Measurements from ENCODE around the gene SLC23A3. TPM values are rescaled to one million over a fixed set of nuclear protein-coding genes. Genes with fewer than 3 reads are reported as not detected.

Gene SLC23A3, protein sequence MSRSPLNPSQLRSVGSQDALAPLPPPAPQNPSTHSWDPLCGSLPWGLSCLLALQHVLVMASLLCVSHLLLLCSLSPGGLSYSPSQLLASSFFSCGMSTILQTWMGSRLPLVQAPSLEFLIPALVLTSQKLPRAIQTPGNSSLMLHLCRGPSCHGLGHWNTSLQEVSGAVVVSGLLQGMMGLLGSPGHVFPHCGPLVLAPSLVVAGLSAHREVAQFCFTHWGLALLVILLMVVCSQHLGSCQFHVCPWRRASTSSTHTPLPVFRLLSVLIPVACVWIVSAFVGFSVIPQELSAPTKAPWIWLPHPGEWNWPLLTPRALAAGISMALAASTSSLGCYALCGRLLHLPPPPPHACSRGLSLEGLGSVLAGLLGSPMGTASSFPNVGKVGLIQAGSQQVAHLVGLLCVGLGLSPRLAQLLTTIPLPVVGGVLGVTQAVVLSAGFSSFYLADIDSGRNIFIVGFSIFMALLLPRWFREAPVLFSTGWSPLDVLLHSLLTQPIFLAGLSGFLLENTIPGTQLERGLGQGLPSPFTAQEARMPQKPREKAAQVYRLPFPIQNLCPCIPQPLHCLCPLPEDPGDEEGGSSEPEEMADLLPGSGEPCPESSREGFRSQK
- total RNA-seq (2014; rRNA removed; shearing (Covaris generic)): 0.59 TPM in 1 of 2 replicates, not detected in the other

DNA sequence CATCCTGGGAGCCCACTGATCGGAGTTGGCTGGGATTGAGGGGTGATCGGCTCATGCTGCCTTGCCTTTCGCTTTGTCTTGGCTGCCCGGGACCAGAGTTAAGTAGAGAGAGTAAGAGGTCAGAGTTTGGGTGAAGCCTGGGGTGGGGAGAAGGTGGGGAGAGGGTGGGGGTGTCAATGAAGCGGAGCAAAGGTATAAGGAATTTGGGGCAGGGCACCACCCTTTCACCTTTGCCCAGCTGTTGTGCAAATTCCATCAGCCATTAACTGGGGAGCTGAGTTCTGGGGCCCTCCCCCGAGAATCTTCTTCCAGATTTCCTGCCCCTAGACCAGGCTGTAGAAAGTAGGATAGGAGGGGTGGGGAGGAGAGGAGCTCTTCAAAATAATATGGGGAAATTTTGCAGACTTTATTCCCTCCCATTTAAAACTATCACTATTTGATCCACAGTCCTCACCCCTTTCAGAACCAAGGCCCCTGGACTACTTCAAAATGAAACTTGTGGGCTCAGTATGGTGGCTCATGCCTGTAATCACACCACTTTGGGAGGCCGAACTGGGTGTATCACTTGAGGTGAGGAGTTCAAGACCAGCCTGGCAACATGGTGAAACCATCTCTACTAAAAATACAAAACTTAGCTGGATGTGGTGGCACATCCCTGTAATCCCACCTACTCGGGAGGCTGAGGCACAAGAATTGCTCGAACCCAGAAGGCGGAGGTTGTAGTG lies at the start of gene SLC23A3:
Gene SLC23A3 (minus strand): TSS at position 100 of the 725 bp plus-strand sequence. CDS start 45 bp downstream, at position 55.
- DNase-seq (ENCODE audit: low read depth): no peak

DNA sequence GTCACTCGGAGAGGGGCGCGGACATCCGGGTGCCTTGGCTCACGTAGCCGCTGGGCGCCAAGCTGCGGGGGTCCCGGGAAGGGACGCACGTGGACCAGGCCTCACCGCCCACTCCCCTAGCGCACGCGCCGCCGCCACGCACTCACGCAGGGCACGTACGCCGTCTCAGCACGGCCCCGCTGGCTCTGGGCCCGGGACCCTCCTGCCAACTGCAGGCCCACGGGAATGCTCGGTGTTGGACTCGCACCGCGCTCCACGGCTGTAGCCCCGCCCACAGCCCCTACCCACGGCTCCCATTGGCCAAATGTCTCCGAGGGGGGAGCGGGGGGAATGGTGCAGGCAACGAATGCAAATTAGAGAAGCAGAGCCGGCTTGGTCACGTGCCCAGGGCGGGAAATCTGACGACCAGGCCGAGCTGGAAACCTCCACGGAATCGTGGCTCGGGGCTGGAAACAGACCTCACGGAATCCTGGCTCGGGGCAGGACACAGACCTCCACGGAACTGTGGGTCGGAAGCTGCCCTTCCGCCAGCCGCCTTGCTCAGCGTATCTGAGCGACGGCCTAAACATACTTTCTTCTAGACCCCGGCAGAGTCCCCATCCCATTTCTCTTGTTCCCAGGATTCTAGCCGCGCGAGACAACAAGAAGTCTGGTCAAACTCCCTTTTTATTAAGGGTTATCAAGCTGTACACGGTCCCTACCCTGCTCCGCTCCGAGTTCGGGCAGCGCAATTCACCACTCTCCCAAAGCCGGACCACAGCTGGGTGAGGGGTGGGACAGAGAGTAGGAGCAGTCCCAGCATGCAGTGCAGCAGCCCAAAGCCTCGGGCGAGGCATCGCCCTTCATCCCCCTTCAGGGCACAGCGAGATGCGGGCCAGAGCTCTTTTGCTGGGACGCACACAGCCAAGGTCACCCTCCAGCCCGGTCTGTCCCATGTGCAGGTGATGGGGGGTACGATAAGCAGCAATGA lies 49.2 kb upstream of the SLC23A3 start, which contains the start of gene ABCB6:
Gene ABCB6 (minus strand): TSS at position 227 of the 970 bp plus-strand sequence. CDS start 285 bp downstream, outside the sequence.
- peak; percentile 95 for DNase-seq (ENCODE audit: low read depth)

DNA sequence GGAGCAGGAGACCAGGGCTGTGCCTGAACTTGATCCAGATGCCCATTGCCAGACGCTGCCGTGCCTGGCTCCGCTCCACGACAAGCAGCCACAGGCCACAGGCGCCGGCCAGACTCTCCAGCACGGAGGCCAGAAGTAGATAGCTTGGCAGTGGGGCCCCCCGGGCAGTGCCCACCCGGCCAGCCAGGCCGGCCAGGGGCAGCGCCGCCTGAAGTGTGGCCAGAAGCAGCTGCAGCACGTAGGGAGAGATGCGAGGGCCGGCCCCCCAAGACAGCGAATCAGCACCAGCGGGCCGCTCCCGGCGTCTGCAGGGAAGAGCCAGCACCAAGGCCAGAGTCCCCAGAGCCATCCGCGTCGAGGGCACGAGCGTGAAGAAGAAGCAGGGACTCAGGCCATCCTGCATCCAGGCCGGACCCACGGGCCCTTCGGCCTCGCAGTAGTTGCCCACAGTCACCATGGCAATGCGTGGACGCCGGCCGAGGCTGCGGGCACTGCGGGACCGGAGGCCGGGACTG lies 48.4 kb upstream of the SLC23A3 start:
- no peak for DNase-seq (ENCODE audit: low read depth)

DNA sequence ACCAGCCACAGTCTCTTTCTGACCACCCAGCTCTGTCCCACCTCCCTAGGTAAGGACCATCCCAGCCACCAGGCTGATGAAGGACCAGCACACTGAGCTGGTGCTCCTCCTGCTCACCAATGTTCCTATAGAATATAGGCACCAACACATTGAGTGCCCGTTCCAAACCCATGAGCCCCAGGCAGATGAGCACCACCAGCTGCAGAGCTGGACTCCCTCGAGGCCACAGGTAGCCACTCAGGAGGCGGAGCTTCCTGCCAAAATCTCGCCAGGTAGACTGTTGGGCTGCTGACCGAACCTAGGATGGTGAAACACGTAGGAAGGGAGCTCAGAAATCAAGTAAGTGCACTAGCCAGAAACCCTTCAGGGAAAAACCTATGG lies 46.7 kb upstream of the SLC23A3 start:
- no peak for DNase-seq (ENCODE audit: low read depth)

DNA sequence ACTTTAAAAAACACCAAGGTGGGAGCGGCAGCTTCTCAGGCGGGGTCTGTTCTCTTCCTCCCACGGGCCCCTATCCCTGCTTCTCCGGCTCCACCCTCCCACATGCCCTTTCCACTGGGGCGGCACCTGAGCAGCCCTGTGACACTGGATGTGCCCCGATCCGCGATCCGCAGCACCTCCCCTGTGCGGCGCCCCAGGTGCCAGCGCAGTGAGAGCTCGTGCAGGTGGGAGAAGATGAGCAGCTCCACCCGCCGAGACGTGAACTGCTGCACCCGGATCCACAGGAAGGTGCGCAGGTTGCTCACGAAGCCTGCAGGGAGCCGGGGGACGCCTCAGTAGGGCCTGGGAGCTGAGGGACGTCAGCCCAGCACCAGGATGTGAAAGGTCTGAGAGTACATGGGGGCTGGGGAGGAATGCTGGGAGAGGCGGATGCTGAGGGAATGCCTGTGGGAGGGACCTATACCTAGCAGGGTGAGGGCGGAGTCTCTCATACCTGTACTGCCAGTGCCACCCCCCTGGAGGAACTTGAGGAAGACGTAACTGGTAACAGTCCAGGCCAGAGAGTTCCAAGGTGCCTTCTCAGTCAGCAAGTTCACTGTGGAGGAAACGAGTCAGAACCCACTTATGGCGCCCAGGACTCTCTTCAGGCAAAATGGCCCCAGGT lies 46.2 kb upstream of the SLC23A3 start:
- DNase-seq (ENCODE audit: low read depth): no peak

DNA sequence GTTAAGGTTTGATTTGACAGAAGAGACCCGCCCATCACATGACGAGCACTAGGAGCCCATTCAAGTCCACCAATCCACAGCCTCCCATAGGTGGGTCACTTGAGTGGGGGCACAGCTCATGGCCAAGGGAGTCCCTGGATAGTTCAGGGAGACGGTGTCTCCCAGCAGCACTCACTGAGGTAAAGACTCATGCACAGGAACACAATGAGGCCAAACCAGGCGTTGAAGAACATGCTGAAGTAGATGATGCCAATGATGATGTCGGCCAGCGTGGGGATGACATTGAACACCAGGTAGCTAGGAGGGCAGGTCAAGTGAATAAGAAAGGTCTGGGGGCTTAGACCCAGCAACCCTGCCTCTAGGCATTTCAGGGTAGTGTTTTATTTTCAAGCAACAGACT lies 45.0 kb upstream of the SLC23A3 start:
- DNase-seq (ENCODE audit: low read depth): no peak

DNA sequence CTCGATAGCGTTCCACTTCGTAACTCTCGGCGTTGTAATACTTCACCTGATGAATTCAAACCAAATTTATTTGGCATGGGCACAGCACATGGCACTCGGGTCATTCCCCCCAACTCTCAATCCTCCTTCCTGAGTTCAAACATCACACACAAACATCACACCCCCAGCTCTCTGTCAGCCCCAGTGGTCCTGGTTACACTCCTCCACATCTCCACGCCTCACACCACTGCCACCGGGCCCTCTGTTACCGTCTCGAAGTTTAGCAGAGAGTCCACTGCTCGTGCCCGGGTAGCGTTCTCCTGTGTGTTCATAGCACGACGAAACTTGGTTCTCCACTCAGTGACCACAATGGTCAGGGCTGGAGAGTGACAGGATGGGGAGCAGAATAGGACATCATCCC lies 44.3 kb upstream of the SLC23A3 start:
- DNase-seq (ENCODE audit: low read depth): no peak

DNA sequence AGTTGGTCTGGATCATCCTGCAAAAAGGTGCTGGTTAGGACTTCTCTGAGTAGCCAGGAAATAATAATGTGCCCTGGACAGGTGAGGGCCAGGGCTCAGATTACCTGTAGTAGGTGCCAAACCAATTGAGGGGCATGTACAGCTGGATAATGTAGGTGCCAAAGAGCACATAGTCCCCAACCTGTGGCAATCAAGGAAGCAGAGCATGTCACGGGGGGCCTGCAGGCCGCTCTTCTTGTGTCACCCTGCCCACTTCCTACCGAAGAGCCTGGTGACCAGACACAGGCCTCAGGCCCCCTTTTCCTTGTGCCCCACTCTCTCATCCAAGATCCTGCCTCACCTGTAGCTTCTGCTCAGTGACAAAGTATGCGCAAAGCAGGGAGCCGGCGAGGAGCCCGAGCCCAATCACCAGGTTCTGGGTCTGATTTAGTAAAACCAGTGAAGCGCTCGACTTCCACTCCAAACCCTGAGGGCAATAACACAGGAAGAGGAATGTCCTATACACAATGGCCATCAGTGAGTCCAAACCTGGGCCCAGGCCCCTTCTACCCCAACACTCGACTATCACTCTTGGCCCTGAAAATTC lies 43.8 kb upstream of the SLC23A3 start:
- DNase-seq (ENCODE audit: low read depth): no peak

DNA sequence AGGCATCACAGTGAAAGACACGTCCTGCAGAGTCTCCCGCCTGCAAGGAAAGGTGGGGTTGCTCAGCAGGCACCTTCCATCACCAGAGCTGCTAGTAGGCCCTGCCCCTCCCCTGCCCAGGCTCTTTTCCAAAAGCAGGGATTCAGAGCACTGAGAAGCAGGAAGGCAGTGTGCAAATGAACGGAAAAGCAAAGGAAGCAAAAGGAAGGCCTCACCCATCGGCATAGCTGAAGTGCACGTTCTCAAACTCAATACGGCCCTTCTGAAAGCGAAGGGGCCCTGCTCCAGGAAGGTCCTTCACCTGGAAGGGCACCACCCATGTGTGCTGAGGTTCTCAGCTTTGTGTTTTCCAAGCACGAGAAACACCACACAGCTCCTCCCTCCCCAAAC lies 43.2 kb upstream of the SLC23A3 start:
- no peak for DNase-seq (ENCODE audit: low read depth)

DNA sequence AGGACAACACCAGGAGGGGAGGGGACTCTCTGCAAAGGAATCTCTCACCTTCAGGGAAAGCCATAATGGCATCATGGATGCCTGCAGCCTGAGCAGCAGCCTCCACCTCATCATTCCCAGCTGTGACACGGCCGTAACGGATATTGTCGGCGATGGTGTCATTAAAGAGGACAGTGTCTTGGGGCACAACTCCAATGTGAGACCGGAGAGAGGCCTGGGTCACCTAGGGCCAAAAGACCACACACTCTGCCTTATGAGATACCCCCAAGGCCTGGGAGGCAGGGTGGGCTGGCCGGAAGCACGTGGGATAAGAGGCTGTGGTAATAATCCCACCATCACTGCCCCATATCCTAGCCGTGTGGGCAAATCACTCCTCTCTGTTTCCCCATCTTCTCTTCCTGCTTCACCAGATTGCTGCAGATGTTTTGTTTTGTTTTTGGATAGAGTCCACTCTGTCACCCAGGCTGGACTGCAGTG lies 41.1 kb upstream of the SLC23A3 start:
- DNase-seq (ENCODE audit: low read depth): no peak

DNA sequence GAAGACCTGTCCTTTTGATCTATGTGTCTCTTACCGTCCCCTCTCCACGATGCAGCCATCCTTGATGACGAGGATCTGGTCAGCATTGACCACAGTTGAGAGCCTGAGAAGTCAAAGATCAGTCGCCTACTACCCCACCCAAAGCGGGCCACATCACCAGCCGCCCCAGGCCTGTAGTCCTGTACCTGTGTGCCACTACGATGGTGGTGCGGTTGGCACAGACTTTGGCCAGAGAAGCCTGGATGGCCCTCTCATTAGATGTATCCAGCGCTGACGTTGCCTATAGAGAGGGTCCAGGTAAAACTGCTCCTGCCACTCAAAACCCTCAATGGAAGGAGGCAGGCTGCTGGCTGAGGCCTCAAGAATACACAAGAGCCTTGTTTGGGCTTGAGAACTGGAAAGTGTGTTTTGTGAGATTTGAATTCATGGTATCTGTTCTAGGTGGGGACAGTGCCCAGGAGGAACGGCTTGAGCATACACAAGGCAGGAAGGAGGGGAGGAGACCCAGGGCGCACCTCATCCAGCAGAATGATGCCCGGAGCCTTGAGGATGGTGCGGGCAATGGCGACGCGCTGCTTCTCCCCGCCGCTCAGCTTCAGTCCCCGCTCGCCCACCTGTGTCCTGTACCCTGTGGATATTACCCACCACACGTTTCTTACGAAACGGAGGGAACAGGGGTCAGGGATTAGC lies 40.5 kb upstream of the SLC23A3 start:
- DNase-seq (ENCODE audit: low read depth): no peak

DNA sequence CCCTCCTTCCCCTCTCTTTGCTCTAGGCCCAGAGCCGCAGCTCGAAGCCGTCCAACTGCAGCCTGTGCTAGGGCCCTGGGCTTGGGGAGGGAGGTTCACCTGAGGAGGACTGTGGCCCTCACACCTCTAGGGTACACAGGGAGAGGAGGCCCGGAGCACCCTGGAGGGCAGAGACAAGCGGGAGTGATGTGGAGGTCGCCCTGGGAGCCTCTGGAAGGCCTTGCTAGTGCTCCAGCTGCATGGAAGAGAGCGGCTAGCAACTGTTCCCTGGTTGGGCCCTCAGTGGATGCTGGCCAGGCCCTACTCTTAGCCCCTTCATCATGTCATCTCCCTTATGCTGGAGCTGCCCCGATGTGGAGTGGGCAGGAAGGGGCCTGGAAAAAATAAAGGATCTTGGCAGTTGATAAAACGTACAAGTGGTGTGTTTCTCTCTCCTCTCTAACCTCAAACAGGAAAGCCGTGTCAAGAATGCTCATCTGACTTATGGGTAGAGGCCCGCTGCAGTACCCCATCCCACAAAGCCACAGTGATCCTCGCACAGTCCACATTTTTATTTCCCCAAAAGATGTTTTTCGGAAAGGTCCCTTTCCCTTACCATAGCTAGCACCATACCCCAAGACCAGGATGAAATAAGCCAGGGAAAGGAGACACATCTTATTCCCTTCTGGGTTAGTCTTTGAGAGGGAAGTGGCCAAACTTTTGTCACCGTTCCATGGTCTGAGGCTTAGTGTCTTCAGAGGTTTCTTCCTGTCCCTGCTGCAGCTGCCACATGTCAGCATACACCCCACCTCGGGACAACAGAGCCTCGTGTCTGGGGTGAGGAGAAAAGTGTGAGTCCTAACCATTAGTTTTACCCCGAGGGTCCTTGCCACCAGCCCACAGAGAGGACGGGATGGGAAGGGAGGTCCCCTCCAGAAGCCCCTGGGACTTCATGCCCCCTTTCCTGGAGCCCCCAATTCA lies 39.7 kb upstream of the SLC23A3 start:
- no peak for DNase-seq (ENCODE audit: low read depth)

DNA sequence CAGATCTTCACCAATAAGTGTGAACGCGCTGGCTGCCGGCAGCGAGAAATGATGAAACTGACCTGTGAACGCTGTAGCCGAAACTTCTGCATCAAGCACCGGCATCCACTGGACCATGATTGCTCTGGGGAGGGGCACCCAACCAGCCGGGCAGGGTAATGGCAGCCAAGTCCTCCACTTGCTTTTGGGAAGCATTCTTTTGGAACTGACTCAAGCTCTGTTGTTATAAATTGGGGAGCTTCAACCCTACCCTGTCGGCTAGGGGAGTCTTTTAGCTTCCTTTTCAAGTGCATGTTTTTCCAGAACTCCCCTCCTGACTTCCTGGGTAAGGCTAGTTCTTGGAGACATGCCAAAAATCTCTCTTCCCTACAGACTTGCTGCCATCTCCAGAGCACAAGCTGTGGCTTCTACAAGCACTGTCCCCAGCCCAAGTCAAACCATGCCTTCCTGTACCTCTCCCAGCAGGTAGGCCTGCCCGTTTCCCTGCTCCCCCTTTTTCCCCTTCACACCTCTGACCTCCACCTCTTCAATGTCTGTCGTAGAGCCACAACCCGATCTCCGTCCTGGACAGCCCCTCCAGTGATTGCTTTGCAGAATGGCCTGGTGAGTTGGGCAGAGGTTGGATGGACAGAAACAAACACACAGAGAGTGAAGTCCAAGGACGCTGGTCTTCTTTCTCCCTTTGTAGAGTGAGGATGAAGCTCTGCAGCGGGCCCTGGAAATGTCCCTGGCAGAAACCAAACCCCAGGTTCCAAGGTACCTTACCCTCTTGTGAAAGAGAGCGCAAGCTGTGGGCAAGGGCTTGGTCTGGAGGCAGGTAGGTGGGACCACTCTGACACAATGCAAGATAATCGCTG lies 38.3 kb upstream of the SLC23A3 start:
- DNase-seq (ENCODE audit: low read depth): peak; percentile 58

DNA sequence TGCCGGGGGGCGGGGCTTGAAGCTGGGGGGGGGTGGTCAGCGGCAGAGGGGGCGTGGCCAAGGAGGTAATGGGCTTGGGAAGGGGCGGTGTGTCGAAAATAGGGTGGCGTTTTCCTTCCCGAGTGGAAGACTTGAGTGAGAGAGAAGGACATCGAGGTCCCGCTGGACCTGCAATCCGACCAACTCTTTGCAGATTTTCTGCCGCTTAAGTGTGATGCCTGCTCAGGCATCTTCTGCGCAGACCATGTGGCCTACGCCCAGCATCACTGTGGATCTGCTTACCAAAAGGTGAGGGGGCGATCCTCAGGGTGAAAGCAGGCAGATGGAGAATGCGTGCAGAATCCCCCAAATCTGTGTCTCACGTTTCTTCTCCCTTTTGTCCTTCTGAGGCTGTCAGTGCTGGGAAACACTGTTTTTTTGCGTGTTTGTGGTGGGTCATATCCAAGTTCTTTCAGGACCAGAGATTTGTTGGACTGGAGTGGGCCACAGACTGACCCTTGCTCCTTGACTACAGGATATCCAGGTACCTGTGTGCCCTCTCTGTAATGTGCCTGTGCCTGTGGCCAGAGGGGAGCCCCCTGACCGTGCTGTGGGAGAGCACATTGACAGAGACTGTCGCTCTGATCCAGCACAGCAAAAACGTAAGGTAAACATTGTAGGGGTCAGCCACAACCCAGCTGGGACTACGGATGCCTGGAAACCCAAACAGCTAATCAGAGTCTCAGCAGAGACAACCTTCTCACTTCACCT lies 37.5 kb upstream of the SLC23A3 start:
- no peak for DNase-seq (ENCODE audit: low read depth)

DNA sequence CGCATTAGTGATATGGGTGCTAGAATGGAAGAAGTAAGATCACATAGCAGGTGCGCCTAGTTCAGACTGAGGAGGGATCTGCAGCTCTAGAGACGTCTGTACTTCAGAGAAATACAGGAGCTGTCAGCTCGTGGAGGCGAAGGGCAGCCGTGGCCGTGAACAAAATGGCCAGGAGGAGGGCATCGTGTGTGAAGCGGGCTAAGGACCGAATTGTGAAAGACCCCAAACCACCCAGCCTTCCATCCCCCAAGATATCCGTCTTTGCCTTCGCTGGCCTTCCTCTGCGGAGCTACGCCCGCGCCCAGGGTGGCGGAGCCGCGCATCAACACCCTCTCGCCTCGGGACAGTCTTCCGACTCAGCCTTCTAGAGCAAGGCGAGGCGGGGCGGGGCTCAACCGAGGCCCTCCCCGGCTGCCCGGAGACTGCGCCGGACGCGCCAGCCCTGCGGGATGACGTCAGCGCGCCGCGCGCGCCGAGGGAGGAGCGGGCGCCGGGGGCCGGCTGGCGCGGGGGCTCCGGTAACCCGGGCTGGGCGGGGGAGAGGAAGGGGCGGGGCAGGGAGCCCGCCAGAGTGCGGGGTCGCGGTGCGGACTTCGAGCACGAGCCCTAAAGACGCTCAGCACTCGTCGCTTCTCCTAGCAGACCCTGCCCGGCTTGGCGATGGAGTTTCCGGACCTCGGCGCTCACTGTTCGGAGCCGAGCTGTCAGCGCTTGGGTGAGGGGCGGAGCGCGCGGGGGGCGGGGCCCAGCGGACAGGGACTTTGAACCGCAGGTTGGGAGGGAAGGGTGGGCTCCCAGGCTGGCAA lies 36.7 kb upstream of the SLC23A3 start, which contains the start of gene ZFAND2B:
Gene ZFAND2B (plus strand): TSS at position 455 of the 806 bp plus-strand sequence. CDS start 206 bp downstream, at position 661.
- peak; percentile 93 for DNase-seq (ENCODE audit: low read depth)

DNA sequence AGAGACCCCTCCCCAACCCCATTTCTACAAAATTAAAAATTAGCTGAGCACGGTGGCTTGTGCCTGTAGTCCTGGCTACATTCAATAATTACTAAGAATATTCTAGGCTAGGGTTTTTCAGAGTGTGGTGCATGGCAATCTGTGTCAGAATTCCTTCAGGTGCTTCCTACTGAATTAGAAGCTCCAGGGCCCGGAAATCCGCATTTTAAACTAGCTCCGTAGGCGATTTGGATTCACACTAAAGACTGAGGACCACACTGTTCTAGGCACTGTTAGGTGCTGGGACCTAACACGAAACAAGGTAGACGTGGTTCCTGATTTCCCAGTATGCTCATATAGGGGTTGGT lies 36.1 kb upstream of the SLC23A3 start:
- no peak for DNase-seq (ENCODE audit: low read depth)

All from RPMI7951 (cell line).